SW480 (cell line): ENCODE data around the gene FNIP2.

Experiments
- DNase-seq: peaks from one replicate; pipeline ENCODE4 v3.0.0-alpha.2; 2016; ENCODE audit warnings: low spot score

Gene FNIP2

GRCh38 chr4:158837527-158838141 lies 68.8 kb downstream of the FNIP2 start:
- DNase-seq: no peak

- DNase-seq: no peak
These were observed 71.3 kb downstream of the FNIP2 start for GRCh38 chr4:158840131-158840530.

- no peak for DNase-seq
These were observed 72.7 kb downstream of the FNIP2 start for GRCh38 chr4:158841540-158841939.

- DNase-seq: no peak
These were observed 76.7 kb downstream of the FNIP2 start for GRCh38 chr4:158845311-158846041.

GRCh38 chr4:158847535-158847934 lies 78.7 kb downstream of the FNIP2 start:
- DNase-seq: no peak

- DNase-seq: no peak
These were observed 80.9 kb downstream of the FNIP2 start for GRCh38 chr4:158849681-158850080.

- DNase-seq: no peak
These were observed 81.5 kb downstream of the FNIP2 start for GRCh38 chr4:158850371-158850770.

GRCh38 chr4:158850800-158851644 lies 82.2 kb downstream of the FNIP2 start:
- peak; percentile 6 for DNase-seq

GRCh38 chr4:158854236-158854635 lies 85.4 kb downstream of the FNIP2 start:
- DNase-seq: no peak

GRCh38 chr4:158856852-158857251 lies 88.0 kb downstream of the FNIP2 start:
- peak; percentile 71 for DNase-seq

- DNase-seq: no peak
These were observed 89.1 kb downstream of the FNIP2 start for GRCh38 chr4:158857951-158858350.

- DNase-seq: no peak
These were observed 89.8 kb downstream of the FNIP2 start for GRCh38 chr4:158858410-158859199.

- no peak for DNase-seq
These were observed 90.8 kb downstream of the FNIP2 start for GRCh38 chr4:158859661-158860060.

GRCh38 chr4:158860856-158861255 lies 92.0 kb downstream of the FNIP2 start:
- DNase-seq: no peak

GRCh38 chr4:158861281-158861680 lies 92.5 kb downstream of the FNIP2 start:
- no peak for DNase-seq

- DNase-seq: no peak
These were observed 92.9 kb downstream of the FNIP2 start for GRCh38 chr4:158861766-158862165.

GRCh38 chr4:158863296-158863695 lies 94.5 kb downstream of the FNIP2 start:
- DNase-seq: no peak

- DNase-seq: no peak
These were observed 96.8 kb downstream of the FNIP2 start for GRCh38 chr4:158865520-158866177.

GRCh38 chr4:158869001-158869400 lies 100.2 kb downstream of the FNIP2 start:
- DNase-seq: no peak

- no peak for DNase-seq
These were observed 100.9 kb downstream of the FNIP2 start for GRCh38 chr4:158869761-158870160.

GRCh38 chr4:158870282-158870625 lies 101.4 kb downstream of the FNIP2 start:
- DNase-seq: no peak
